Smooth muscle cell (in vitro differentiated cells): ENCODE results near the gene IGFLR1. TPM values are rescaled to one million over a fixed set of nuclear protein-coding genes. Genes with fewer than 3 reads are reported as not detected.
"Not testable (repeated sequence)": the region's sequence is repeated elsewhere in the genome, so short reads cannot be mapped to it uniquely, and the experiment has no call there.

Source experiments
- DNase-seq: peaks from one replicate; lab custom pipeline; 2025; ENCODE audit not compliant: unreplicated experiment; lab: John Stamatoyannopoulos, UW
- H2AFZ ChIP-seq: fragments of 200-600 bp; sonication (generic); 2 replicates; pipeline ENCODE4 v1.6.0; 2016; ENCODE audit warnings: antibody characterized with exemption, low read depth, mild to moderate bottlenecking
- H3F3A ChIP-seq: fragments of 200-600 bp; sonication (generic); 2 replicates; pipeline ENCODE4 v1.6.0; 2017; ENCODE audit warnings: antibody characterized with exemption, low read depth
- H3K27ac ChIP-seq: fragments of 200-600 bp; sonication (generic); 2 replicates; pipeline ENCODE4 v1.5.1; 2016; ENCODE audit warnings: low read depth, mild to moderate bottlenecking
- H3K27me3 ChIP-seq: fragments of 200-600 bp; sonication (generic); 2 replicates; pipeline ENCODE4 v1.6.1; 2016; ENCODE audit warnings: low read depth, mild to moderate bottlenecking
- H3K36me3 ChIP-seq: fragments of 200-600 bp; sonication (generic); 2 replicates; pipeline ENCODE4 v1.5.1; 2016; ENCODE audit warnings: low read depth
- H3K4me1 ChIP-seq: fragments of 200-600 bp; sonication (generic); 2 replicates; pipeline ENCODE4 v1.5.1; 2016; ENCODE audit warnings: low read depth
- H3K4me2 ChIP-seq: fragments of 200-600 bp; sonication (generic); 2 replicates; pipeline ENCODE4 v1.6.0; 2016; ENCODE audit warnings: mild to moderate bottlenecking
- H3K4me3 ChIP-seq: fragments of 200-600 bp; sonication (generic); 2 replicates; pipeline ENCODE4 v1.5.1; 2016; ENCODE audit warnings: mild to moderate bottlenecking
- H3K79me2 ChIP-seq: fragments of 200-600 bp; sonication (generic); 2 replicates; pipeline ENCODE4 v1.6.0; 2016; ENCODE audit warnings: low read depth, mild to moderate bottlenecking
- H3K9ac ChIP-seq: fragments of 200-600 bp; sonication (generic); 2 replicates; pipeline ENCODE4 v1.6.0; 2016; ENCODE audit warnings: low read depth
- H3K9me3 ChIP-seq: fragments of 200-600 bp; sonication (generic); replicated peaks from 2 replicates; pipeline ENCODE4 v1.5.1; 2016; ENCODE audit warnings: low read depth
- H4K20me1 ChIP-seq: fragments of 200-600 bp; sonication (generic); 2 replicates; pipeline ENCODE4 v1.6.0; 2016; ENCODE audit warnings: low read depth
- CTCF ChIP-seq: fragments of 200-600 bp; sonication (generic); IDR thresholded peaks from 2 replicates; pipeline ENCODE4 v1.5.1; 2017; ENCODE audit warnings: borderline replicate concordance, mild to moderate bottlenecking, antibody characterized with exemption; ENCODE audit not compliant: insufficient read depth, poor library complexity, severe bottlenecking
- WGBS: methylation state at CpG from one replicate; pipeline ENCODE4 v1.1.7; 2016; ENCODE audit warnings: low lambda C conversion rate; 5-methylcytosine and 5-hydroxymethylcytosine counted together
- polyA plus RNA-seq: library from polyadenylated mRNA; unstranded; fragments of >200 nt; fragmentation: Nextera tagmentation; extraction: Ambion mirVana; gene quantifications from 2 replicates; pipeline ENCODE4 v1.2.1, GENCODE V29; 2016
- total RNA-seq: library from RNA; depleted of rRNA; stranded (reverse); fragments of >200 nt; gene quantifications from 2 replicates; pipeline ENCODE4 v1.2.3, GENCODE V29; 2014

Gene IGFLR1
- total and polyA plus RNA-seq, 2 experiments from 2014 or later = 1.2 to 1.4 TPM

- Histone ChIP-seq H3K4me3 (no peak overlapping the region), H2AFZ (no peak overlapping the region), H3K9ac (no peak overlapping the region), H3K27me3 (no peaks in the 10 kb centered on the region), H3K4me2 (no peak overlapping the region), H3K9me3 (no peaks in the 10 kb centered on the region), H3K4me1 (no peaks in the 10 kb centered on the region), H3K36me3 (peaks cover 6% of the 10 kb centered on the region), H3K27ac (no peak overlapping the region), H3F3A (no peaks in the 10 kb centered on the region), H3K79me2 (peaks cover 4% of the 10 kb centered on the region), H4K20me1 (peaks cover 12% of the 10 kb centered on the region)
- WGBS = 97% methylated on average over 25 of the region's 25 CpGs
- DNase-seq = no peak
- no peak for TF ChIP-seq CTCF
Measured at GRCh38 chr19:35727053-35727955, 14.9 kb downstream of the IGFLR1 start.

GRCh38 chr19:35725216-35725861 is 16.9 kb downstream of the IGFLR1 start:
- Histone ChIP-seq H3K9ac (no peak overlapping the region), H3K27ac (no peak overlapping the region), H3K4me2 (no peak overlapping the region), H3F3A (no peaks in the 10 kb centered on the region), H3K4me3 (no peak overlapping the region), H3K36me3 (peaks cover 6% of the 10 kb centered on the region), H4K20me1 (peaks cover 8% of the 10 kb centered on the region), H3K4me1 (no peaks in the 10 kb centered on the region), H2AFZ (no peak overlapping the region), H3K27me3 (no peaks in the 10 kb centered on the region), H3K9me3 (no peaks in the 10 kb centered on the region), H3K79me2 (peaks cover 17% of the 10 kb centered on the region)
- WGBS = 97% methylated on average over 23 of the region's 23 CpGs
- TF ChIP-seq CTCF = no peak
- DNase-seq = no peak

GRCh38 chr19:35724560-35724959 is 17.7 kb downstream of the IGFLR1 start:
- Histone ChIP-seq H3K27me3 (no peaks in the 10 kb centered on the region), H2AFZ (no peak overlapping the region), H3K4me3 (no peak overlapping the region), H3K4me1 (no peaks in the 10 kb centered on the region), H4K20me1 (peaks cover 16% of the 10 kb centered on the region), H3K79me2 (peaks cover 25% of the 10 kb centered on the region), H3F3A (no peaks in the 10 kb centered on the region), H3K9ac (no peak overlapping the region), H3K4me2 (no peak overlapping the region), H3K36me3 (peaks cover 6% of the 10 kb centered on the region), H3K27ac (no peak overlapping the region), H3K9me3 (no peaks in the 10 kb centered on the region)
- no peak for TF ChIP-seq CTCF
- no peak for DNase-seq
- 98% methylated on average over 11 of the region's 12 CpGs for WGBS

GRCh38 chr19:35724132-35724531 is 18.1 kb downstream of the IGFLR1 start:
- DNase-seq, H3K4me3 ChIP-seq, H3K9me3 ChIP-seq, H3F3A ChIP-seq, H3K27ac ChIP-seq, H3K9ac ChIP-seq, H3K36me3 ChIP-seq, H3K4me2 ChIP-seq, H3K4me1 ChIP-seq, H2AFZ ChIP-seq, H3K27me3 ChIP-seq: not testable (repeated sequence)
- 96% methylated on average over 7 of the region's 7 CpGs for WGBS
- peaks cover 20% of the 10 kb centered on the region for H4K20me1 ChIP-seq
- H3K79me2 ChIP-seq = peaks cover 29% of the 10 kb centered on the region
